ENCODE measurements around the gene PIGU.
"Not testable (repeated sequence)": the region's sequence is repeated elsewhere in the genome, so short reads cannot be mapped to it uniquely, and the experiment has no call there.

The PIGU gene

GRCh38 chr20:34706912-34707784, 30.3 kb upstream of the PIGU start:
- no peak for DNase-seq (ENCODE audit: low read depth in 2 of 2)

- no peak for DNase-seq (ENCODE audit: low read depth in 2 of 2)
Observed at GRCh38 chr20:34706302-34706875, 29.5 kb upstream of the PIGU start.

- DNase-seq (ENCODE audit: low read depth in 2 of 2) = no peak
Observed at GRCh38 chr20:34705397-34706301, 28.8 kb upstream of the PIGU start.

GRCh38 chr20:34705008-34705396, 28.1 kb upstream of the PIGU start:
- no peak for DNase-seq (ENCODE audit: low read depth in 2 of 2)

- DNase-seq (ENCODE audit: low read depth in 2 of 2) = peak; percentile 73 to 82
Observed at GRCh38 chr20:34704177-34705007, 27.5 kb upstream of the PIGU start, which contains the start of gene TP53INP2. TP53INP2 (plus strand) TSS chr20:34704344; CDS start chr20:34708740, 4,396 bp downstream.

- DNase-seq (ENCODE audit: low read depth in 2 of 2) = no peak
Observed at GRCh38 chr20:34703424-34704176, 26.7 kb upstream of the PIGU start.

- DNase-seq (ENCODE audit: low read depth in 2 of 2) = no peak
Observed at GRCh38 chr20:34703061-34703423, 26.1 kb upstream of the PIGU start.

GRCh38 chr20:34701405-34702085, 24.7 kb upstream of the PIGU start:
- no peak for DNase-seq (ENCODE audit: low read depth in 2 of 2)

- no peak for DNase-seq (ENCODE audit: low read depth in 2 of 2)
Observed at GRCh38 chr20:34693414-34693813, 16.5 kb upstream of the PIGU start.

GRCh38 chr20:34691838-34692237, 14.9 kb upstream of the PIGU start:
- DNase-seq (ENCODE audit: low read depth in 2 of 2) = no peak

- DNase-seq (ENCODE audit: low read depth in 2 of 2) = no peak
Observed at GRCh38 chr20:34689486-34689885, 12.6 kb upstream of the PIGU start.

- DNase-seq (ENCODE audit: low read depth in 2 of 2) = no peak
Observed at GRCh38 chr20:34683667-34684066, 6.8 kb upstream of the PIGU start.

GRCh38 chr20:34680586-34681175, 3.8 kb upstream of the PIGU start:
- DNase-seq (ENCODE audit: low read depth in 2 of 2) = no peak

GRCh38 chr20:34675993-34676641, 775 bp downstream of the PIGU start:
- DNase-seq (ENCODE audit: low read depth in 2 of 2) = no peak

- no peak for DNase-seq (ENCODE audit: low read depth in 2 of 2)
Observed at GRCh38 chr20:34675561-34675960, 1.3 kb downstream of the PIGU start.

- DNase-seq (ENCODE audit: low read depth in 2 of 2) = no peak
Observed at GRCh38 chr20:34673412-34673811, 3.5 kb downstream of the PIGU start.

- no peak for DNase-seq (ENCODE audit: low read depth in 2 of 2)
Observed at GRCh38 chr20:34669094-34669493, 7.8 kb downstream of the PIGU start.

- not testable (repeated sequence) for DNase-seq (ENCODE audit: low read depth in 2 of 2)
Observed at GRCh38 chr20:34664751-34665150, 12.1 kb downstream of the PIGU start.

All from stimulated activated CD8-positive, alpha-beta memory T cell treated with anti-CD3 and anti-CD28 coated beads, Interleukin-2, amount 100 ng/mL, for 1 hour (primary cell).